HG03378 (cell line): ENCODE results near the gene MNX1.

Experiments used
- ATAC-seq: cut with Tn5 transposase; IDR thresholded peaks from one replicate; pipeline ENCODE4 v1.9.1; 2021; ENCODE audit warnings: mild to moderate bottlenecking, moderate library complexity; ENCODE audit not compliant: unreplicated experiment

The MNX1 gene

GRCh38 chr7:157004521-157005455 lies 5.7 kb downstream of the MNX1 start:
- no peak for ATAC-seq

- no peak for ATAC-seq
These were observed 6.5 kb downstream of the MNX1 start for GRCh38 chr7:157003756-157004520.

GRCh38 chr7:157003445-157003755 lies 7.1 kb downstream of the MNX1 start:
- no peak for ATAC-seq

GRCh38 chr7:157002819-157003421 lies 7.5 kb downstream of the MNX1 start:
- ATAC-seq = no peak

GRCh38 chr7:157001920-157002818 lies 8.3 kb downstream of the MNX1 start:
- ATAC-seq = no peak

- no peak for ATAC-seq
These were observed 9.5 kb downstream of the MNX1 start for GRCh38 chr7:157000741-157001653.

- no peak for ATAC-seq
These were observed 10.3 kb downstream of the MNX1 start for GRCh38 chr7:156999958-157000726.

GRCh38 chr7:156998988-156999957 lies 11.2 kb downstream of the MNX1 start:
- ATAC-seq = no peak

- no peak for ATAC-seq
These were observed 16.0 kb downstream of the MNX1 start for GRCh38 chr7:156994417-156994816.

GRCh38 chr7:156993925-156994235 lies 16.6 kb downstream of the MNX1 start:
- ATAC-seq = no peak

GRCh38 chr7:156993021-156993924 lies 17.2 kb downstream of the MNX1 start:
- ATAC-seq = no peak

- ATAC-seq = no peak
These were observed 20.5 kb downstream of the MNX1 start for GRCh38 chr7:156989766-156990535.

GRCh38 chr7:156988343-156989185 lies 21.9 kb downstream of the MNX1 start:
- ATAC-seq = no peak

- ATAC-seq = no peak
These were observed 24.1 kb downstream of the MNX1 start for GRCh38 chr7:156986378-156986777.
